C4-2B (cell line): Measurements from ENCODE around the gene VPS33A.

Source experiments
- CTCF ChIP-seq: fragments of 450-650 bp; conservative IDR thresholded peaks from 2 replicates; pipeline ENCODE4 v1.5.1; 2017; ENCODE audit warnings: mild to moderate bottlenecking
- ZFX ChIP-seq: fragments of 450-650 bp; IDR thresholded peaks from 2 replicates; pipeline ENCODE4 v1.6.1; 2017

DNA sequence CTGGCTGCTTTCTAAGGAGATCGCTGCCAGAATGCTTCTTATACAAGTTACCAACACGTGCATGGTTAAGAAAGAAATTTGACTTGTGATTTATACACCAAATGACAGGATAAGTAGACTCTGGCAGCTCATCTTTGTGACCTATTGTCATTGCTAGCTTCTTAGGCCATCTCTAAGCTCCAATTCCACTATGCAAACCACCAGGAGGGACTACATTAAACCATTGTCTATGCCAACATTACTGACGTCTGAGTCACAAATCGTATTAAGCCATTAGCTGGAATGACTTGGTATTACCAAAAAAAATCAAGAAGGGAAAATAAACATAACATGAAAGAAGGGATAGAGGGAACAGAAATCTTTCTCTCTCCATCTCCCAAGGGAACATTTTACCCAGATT, 15.8 kb upstream of the VPS33A start:
- TF ChIP-seq CTCF (no peak), ZFX (no peak)
